HK-2 (cell line): Measurements from ENCODE around the gene FAHD2B.
"Not testable (repeated sequence)": the region's sequence is repeated elsewhere in the genome, so short reads cannot be mapped to it uniquely, and the experiment has no call there.

ENCODE experiments used
- DNase-seq: peaks from one replicate; pipeline ENCODE4 v3.0.0-alpha.2; 2018; ENCODE audit not compliant: unreplicated experiment

FAHD2B gene, protein sequence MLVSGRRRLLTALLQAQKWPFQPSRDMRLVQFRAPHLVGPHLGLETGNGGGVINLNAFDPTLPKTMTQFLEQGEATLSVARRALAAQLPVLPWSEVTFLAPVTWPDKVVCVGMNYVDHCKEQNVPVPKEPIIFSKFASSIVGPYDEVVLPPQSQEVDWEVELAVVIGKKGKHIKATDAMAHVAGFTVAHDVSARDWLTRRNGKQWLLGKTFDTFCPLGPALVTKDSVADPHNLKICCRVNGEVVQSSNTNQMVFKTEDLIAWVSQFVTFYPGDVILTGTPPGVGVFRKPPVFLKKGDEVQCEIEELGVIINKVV

DNA sequence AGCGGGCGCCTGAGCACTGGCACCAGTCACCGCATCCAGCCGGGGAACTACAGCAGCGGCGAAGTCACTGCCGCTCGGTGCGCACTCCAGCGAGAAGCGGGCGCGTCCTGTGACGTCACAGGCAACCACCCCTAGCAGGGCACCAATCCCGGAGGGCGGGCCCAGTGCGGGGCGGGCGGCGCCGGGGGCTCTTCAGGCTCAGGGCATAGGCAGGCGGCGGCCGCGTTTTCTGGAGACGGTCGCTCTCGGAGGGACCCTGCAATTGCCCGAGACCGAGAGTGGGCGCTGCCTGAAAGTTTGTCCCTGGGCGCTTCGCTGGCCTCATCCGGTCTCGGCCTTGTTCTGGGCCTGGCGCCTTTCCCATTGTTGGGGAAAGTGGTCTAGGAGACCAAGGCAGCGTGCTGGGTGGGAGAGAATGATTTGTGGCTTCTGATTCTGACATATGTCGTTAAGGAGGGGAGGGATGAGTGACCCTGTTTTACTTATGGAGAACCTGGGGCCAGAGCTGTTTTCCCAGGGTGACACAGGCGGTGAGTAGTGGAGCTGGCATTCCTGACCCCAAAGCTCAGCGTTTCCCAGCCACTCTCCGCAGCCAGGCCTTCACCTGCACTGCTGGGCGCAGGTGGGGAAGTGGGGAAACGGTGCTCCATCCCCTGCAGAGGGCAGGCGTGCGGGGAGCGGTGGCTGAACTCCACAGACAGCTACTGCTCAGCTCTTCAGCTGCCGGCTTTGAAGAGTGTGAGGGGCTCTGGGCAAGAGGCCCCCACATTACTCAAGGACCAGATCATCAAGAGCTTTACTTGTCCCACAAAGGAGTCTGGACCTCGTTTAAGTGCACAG lies at the start of gene FAHD2B:
TSS of gene FAHD2B (minus strand) at position 111 of the 840 bp plus-strand sequence. CDS start 3,176 bp downstream, outside the sequence.
- peak; percentile 58 for DNase-seq

DNA sequence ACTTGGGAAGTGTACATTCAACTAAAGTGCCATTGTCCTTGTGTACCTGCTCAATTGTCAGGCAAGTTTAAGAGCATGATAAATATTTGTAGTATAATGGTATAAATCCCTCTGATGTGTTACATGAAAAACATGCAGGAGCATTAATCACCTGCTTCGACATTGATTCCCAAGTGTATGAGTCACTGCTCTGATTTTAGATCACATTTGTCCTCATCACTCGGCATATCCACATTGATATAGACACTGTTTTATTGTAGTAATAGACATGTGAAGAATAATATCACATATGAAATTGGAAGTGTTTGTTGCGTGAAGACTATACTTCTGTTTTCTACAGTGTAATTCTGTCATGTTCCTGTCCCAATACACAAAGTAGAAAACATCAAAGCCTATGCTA lies 49.3 kb upstream of the FAHD2B start:
- not testable (repeated sequence) for DNase-seq

DNA sequence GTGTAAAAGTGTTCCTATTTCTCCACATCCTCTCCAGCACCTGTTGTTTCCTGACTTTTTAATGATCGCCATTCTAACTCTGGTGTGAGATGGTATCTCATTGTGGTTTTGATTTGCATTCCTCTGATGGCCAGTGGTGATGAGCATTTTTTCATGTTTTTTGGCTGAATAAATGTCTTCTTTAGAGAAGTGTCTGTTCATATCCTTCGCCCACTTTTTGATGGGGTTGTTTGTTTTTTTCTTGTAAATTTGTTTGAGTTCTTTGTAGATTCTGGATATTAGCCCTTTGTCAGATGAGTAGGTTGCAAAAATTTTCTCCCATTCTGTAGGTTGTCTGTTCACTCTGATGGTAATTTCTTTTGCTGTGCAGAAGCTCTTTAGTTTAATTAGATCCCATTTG lies 34.4 kb upstream of the FAHD2B start:
- DNase-seq = not testable (repeated sequence)

DNA sequence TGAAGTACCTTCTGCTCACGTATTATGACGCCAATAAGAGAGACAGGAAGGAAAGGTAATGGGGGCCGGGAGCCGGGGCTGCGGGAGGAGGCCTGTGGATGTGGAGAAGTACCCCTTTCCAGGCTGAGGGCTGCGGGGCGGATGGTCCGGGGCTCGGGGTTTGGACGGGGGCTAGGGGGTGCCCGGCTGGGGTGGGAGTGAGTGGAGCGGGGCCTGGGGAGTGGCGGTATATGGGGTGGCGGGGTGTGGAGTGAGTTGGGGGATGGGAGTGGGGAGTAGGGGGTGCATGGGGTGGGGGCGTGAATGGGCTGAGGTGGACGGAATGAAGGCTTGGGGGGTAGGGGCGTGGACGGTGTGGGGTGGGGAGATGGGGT lies 19.2 kb upstream of the FAHD2B start:
- not testable (repeated sequence) for DNase-seq

DNA sequence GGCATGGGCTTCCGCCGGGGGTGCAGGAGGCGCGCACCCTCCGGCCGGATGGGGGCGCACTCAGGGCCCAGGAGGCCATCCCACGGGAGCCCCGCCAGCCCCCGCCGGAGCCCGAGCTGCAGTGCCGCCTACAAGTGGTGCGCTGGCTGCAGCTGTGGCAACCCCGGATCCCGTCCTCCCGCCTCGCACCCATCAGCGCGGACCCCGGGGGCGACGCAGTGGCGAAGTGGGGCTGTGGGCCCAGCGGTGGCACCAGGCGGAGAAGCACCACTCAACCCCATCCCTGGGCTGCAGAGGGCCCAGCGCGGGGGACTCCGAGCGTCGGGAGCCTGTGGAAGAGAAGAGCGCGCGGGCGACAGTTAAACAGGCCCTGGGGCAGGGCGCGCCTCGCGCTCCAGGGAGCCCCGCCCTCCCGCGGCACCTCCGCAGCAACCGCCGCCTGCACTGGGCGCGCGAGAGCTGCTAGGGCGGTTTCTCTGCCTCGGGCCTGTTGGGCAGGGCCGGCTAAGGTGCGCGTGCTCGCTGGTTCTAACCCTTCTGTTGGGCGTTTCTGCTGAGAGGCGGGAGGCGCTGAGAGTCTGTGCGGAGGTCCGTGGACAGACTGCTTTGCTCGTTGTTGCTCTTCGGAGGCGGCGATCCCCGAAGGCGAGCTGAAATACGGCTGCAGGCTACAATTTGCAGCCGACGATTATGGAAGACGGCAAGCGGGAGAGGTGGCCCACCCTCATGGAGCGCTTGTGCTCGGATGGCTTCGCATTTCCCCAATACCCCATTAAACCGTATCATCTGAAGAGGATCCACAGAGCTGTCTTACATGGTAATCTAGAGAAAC lies 18.6 kb upstream of the FAHD2B start, which contains the start of gene ANKRD36:
TSS of gene ANKRD36 (plus strand) at position 104 of the 832 bp plus-strand sequence. CDS start at position 691, 587 bp downstream.
- peak; percentile 86 for DNase-seq

DNA sequence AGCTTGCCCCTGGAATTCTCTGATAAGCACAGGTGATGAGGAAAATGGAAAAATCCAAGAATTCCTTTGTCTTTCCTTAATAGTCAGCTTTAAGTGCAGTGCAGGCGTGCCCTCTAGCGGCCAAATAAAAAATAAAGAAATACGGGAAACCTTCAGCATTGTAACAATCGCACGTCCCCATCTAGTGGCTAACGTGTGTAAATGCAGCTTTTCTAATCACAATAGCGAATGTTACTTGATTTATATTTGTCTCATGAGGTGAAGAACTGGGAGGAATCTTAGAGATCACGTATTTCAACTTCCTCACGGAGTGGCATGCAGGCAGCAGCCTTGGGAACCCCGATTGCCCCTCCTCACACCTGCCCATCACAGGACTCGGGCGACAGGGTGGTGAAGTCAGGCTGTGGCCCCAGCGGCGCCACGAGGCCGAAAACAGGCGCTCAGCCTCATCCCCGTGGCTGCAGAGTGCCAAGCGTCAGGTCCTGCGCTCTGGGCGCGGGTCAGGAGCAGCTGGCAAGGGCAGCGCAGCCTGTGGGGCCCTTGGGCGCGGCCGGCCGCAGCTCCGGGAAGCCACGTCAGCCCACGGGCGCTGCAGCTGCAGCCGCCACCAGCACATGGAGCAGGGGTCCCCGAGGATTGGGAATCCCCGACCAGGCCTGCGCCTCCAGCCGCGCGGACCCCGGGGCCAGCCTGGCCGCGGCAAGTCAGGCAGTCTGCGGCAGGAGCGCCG lies 17.8 kb upstream of the FAHD2B start:
- peak; percentile 69 for DNase-seq

DNA sequence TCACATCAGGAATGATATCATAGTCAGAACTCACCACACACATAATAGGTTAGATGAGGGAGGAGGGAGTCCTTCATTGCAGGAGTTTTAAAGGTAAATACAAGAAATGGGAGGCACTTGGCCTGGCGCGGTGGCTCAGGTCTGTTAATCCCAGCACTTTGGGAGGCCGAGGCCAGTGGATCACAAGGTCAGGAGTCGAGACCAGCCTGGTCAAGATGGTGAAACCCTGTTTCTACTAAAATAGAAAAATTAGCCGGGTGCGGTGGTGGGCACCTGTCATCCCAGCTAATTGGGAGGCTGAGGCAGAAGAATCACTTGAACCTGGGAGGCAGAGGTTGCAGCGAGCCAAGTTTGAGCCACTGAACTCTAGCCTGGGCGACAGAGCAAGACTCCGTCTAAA lies 16.6 kb upstream of the FAHD2B start:
- DNase-seq = not testable (repeated sequence)

DNA sequence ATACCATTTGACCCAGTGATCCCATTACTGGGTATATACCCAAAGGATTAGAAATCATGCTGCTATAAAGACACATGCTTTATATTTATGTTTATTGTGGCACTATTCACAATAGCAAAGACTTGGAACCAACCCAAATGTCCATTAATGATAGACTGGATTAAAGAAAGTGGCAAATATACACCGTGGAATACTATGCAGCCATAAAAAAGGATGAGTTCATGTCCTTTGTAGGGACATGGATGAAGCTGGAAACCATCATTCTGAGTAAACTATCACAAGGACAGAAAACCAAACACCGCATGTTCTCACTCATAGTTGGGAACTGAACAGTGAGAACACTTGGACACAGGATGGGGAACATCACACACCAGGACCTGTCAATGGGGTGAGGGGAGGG lies 12.2 kb upstream of the FAHD2B start:
- not testable (repeated sequence) for DNase-seq

DNA sequence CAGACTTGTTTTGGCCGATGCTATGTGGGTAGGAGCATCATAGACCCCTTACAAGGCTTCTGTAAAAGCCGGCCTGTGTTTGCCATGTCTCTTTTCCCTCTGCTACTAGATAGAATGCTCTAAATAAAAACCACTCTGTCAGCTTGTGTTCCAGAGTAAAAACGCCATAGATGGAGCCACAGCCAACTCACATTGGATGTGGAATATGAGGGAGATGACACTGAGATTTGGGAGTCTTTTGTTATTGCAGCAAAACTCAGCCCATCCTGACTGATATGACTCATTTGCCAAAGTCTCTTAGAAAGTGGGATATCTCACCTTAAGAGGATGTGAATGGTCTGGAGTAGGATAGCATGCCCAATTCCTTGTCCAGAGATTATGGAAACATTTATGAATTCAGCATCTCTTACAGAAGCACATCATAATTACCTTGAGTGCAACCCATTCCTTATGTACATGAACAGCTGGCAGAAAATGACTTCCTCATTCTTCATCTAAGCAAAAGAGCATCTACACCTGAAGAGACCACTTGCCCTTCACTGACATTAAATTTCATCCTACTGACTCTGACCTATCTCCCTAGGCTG lies 4.2 kb upstream of the FAHD2B start:
- not testable (repeated sequence) for DNase-seq

DNA sequence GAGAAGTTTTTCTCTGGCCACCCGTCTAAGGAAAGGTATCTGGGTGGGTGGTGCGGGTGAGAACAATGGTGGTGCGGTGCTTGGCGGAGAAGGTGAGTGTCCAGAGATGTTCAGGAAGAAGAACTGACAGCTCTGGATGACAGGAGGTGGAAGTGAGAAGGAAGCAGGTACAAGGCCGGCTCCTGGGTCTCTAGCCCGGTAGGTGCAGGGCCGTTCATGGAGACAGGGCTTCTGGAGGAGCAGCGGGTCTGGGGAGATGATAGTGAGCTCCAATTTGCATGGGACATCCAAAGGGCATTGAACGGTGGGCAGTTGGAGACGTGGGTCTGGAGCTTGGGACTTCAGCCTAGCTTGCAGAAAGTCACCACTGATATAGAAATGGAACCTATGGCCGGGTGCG lies 979 bp upstream of the FAHD2B start:
- DNase-seq = no peak

DNA sequence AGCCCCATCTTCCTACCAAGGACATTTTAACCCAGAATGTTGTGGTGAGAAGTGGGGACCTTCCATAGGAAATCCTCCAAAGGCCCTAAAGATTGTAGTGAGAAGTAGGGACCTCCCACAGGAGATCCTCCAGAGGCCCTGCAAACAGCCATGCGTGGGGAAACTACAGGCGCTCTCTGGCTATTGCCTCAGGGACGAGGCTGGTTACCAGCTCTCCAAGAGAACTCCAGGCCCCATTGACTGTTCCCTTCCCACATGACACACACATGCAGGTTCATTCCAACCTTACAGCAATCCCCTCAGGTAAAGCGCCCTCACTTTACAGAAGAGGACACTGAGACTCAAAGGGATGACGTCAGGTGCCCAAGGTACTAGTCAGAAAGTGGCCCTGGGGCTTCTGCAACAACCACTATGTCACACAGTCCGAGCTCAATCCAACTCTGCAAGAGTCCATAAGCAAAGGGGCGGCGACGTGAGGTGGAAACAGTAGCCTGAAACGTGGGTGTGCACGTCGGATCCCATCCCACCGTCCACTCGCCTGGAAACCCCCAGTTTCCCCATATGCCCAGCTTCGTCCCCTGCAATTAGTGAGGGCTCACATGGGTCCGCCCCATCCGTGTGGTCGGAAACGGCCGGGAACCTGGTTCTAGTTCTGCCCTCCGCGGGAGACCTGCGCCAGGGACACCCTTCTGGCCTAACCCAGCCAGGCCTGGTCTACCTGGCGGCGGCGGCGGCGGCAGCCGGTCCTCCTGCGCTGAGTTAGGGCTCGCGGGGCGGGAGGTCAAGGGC lies 505 bp downstream of the FAHD2B start:
- DNase-seq = not testable (repeated sequence)

DNA sequence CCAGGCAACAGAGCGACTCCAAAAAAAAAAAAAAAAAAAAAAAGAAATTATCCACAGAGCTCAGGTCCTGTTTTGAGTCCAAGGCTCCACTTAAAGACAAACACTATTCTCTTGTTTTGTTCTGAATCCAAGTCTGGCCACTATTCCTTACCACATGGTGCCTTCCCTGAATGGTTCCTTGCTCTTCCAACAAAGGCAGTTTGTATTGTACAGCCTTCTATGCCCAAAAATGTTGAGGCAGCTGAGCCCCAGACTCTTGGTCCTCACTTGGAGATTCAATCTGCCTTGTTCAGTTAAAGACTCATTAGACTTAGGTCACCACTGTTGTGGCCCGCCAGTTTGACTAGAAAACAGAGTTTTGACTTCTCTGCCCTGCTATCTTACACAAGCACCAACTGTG lies 1.7 kb downstream of the FAHD2B start:
- not testable (repeated sequence) for DNase-seq

DNA sequence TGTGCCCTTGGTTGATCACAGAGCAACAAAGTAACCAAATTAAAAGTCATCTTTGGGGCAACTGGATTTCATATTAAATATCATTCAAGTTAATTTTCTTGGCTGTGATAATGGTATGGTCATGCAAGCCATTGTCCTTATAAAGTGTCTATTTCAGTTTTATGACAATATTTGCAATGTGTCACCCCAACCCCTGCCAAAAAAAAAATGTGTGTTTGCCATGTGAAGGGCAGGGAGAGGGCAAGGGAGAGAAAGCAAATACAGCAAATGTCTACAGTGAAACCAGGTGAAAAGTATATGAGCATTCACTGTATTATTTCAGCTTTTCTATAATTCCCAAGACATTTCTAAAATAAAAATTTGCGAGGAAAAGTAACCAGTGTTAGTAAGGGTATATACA lies 6.0 kb downstream of the FAHD2B start:
- not testable (repeated sequence) for DNase-seq

DNA sequence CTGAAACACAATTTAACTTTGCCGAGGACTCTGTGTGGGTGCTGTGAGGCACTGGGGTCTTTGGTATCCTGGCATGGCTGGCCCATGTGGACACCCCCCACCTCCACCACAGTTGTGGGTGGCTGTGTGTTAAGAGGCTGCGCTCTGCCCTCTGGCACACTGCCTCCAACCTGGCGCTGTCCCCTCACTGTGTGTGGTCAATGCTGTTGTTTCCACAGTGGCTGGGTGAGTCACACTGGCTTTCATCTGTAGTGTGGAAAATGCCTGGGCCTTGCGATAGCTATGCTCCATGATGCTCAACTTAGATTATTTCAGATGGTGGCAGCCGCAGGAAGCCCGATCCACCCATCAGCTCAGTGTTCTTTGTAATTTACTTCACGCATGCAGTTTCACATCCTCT lies 9.6 kb downstream of the FAHD2B start:
- not testable (repeated sequence) for DNase-seq

DNA sequence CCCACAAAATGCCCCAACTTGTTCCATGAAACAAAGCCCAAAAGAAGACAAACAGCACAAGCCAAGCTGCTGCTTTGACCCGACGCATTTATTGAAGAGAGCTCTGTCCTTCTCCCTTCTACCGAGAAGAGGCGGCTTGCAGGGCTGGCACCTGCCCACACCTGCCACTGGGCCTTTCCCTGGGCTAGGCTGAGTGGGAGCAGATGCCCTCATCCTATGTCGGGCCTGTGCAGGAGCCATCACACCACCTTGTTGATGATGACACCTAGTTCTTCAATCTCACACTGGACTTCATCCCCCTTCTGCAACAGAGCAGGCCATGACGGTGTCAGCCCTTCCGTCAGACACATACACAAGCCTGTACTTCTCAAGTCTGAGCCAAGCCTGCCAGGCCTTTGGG lies 11.2 kb downstream of the FAHD2B start:
- DNase-seq = not testable (repeated sequence)

DNA sequence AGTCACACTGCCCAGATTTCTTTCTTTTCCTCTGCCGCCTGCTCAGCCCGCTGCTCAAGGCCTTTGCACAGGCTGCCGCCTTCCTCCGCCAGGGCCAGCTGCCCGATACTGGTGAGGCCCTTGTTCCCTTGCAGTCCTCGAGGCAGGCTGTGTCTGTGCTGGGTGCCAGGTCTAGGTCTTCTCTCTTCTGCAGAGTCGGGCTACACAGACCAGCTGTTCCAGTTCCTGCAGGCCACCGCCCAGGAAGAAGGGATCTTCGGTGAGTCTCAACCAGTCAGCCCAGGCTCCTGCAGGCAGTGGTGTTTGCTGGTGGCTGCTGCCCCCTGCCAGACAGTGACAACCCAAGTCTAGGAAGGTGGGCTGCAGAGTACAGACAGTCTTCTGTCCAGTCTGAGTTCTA lies 12.5 kb downstream of the FAHD2B start:
- DNase-seq = not testable (repeated sequence)

DNA sequence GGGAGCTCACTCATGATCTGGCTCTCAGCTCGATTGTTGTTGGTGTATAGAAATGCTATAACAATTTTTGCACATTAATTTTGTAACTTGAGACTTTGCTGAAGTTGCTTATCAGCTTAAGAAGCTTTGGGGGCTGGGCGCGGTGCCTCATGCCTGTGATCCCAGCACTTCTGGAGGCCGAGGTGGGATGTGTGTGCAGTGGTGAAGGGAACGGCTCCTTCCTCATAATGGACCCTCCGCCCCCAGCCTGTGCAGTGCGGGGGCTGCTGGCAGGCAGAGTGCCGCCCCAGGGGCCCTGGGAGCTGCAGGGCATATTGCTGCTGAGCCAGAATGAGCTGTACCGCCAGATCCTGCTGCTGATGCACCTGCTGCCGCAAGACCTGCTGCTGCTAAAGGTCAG lies 13.8 kb downstream of the FAHD2B start:
- DNase-seq = not testable (repeated sequence)

DNA sequence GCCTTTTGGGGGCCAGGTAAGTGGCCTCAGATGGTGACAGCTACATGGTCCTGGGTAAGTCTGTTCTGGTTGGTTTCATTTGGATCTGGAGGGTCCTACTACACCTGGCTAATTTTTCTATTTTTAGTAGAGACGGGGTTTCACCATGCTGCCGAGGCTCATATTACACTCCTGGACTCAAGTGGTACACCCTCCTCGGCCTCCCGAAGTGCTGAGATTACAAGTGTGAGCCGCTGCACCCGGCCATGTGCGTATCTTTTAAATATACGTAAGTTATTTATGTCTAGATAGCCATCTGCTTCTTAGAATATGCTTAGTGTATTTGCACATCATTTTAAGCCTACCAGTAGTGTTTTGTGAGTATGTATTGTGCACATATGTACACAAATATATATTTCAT lies 17.5 kb downstream of the FAHD2B start:
- DNase-seq = not testable (repeated sequence)

DNA sequence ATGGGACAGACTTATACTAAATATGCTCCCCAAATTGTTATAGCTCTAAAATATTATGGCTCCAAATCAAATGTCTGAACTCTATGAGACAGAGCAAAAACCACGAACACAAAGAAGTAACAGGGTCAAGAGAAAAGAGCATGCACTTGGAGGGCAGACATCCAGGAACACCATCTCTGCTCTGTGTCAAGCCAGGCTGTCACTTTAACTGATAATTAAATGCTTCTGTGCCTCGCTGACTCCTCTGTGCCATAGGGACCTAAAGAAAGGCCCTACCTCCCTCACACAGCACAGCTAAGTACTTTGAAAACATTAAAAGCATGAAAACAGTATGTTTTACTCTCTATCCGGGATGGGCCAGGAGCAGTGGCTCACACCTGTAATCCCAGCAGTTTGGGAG lies 23.8 kb downstream of the FAHD2B start:
- not testable (repeated sequence) for DNase-seq

DNA sequence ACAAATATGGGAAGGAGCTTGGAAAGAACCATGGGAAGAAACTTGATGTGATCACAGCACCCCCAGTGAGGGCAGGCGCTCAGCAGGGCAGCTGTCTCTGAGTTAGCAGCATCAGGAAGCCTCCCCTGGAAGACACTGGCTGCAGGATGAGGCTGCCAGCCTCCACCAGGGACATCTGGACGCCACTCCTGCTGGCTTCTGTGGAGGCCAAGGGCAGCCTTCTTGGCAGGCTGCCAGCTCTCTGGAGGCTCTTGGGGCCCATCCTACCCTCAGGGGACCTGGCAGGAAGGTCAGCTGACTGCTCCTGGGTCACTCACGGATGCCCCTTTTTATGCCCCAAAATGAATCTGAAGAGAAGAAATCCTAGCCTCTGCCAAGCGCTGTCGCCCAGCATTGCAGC lies 26.0 kb downstream of the FAHD2B start:
- DNase-seq = not testable (repeated sequence)
